ENCODE results near the gene GSK3A. TPM values are rescaled to one million over a fixed set of nuclear protein-coding genes. Genes with fewer than 3 reads are reported as not detected.
A peak's percentile ranks its signal among the peaks of the same experiment; 100 is the strongest.

Gene GSK3A
- total and polyA plus RNA-seq, 2 of the 8 experiments (the other 6 are each of a cell fraction or from before 2014, with no cell fraction given) = 55.3 to 84.0 TPM

- no peak overlapping the region for H4K5ac ChIP-seq (ENCODE audit: insufficient read length, low read depth, low read length)
- H4K91ac ChIP-seq (replicated peaks; ENCODE audit: insufficient read length, low read length) = no peak overlapping the region
- H3K23me2 ChIP-seq (ENCODE audit: low read depth, low read length) = no peaks in the 10 kb centered on the region
- FAIRE-seq = no peak
- no peak overlapping the region for H2AK5ac ChIP-seq (ENCODE audit: low read depth, low read length)
- H4K20me1 ChIP-seq (replicated peaks in 1 of 2; ENCODE audit: control insufficient read depth in 1 of 2, insufficient read depth in 2 of 2, low read length in 2 of 2) = peaks cover 0 to 16% of the 10 kb centered on the region in 2 experiments
- peaks cover 13 to 66% (median 54%) of the 10 kb centered on the region in 4 experiments; a peak in 7 of 8 replicates for H3K36me3 ChIP-seq (ENCODE audit: control insufficient read depth in 2 of 4, insufficient read depth in 4 of 4, low read length in 3 of 4)
- ChIA-PET POLR2A (ENCODE audit: partially characterized antibody) (interaction anchor here (1.0 to 2.9 kb wide), 5 partner anchors 11 to 88 kb away, joined by 3 to 9 read pairs (median 4); partner anchors contain the start of gene PAFAH1B3), CTCF (ENCODE audit: partially characterized antibody) (interaction anchor here (0.9 to 10.6 kb wide), 4 partner anchors 8 to 183 kb away, joined by 3 to 155 read pairs (median 8); partner anchors contain the start of gene GSK3A)
- no peak overlapping the region for H3K9ac ChIP-seq (replicated peaks in 1 of 4; ENCODE audit: extremely low read depth in 1 of 4, low read depth in 3 of 4, low read length in 3 of 4)
- H2BK5ac ChIP-seq (ENCODE audit: low read depth, low read length) = no peak overlapping the region
- no peak overlapping the region for H2AFZ ChIP-seq (ENCODE audit: low read length)
- peak in 1 of 2 experiments; percentile 62 for DNase-seq (ENCODE audit: low read depth in 1 of 2, low spot score in 2 of 2)
- 89% methylated on average over 27 of the region's 31 CpGs; no CpG with 5 or more reads in 1 of the 2 experiments for WGBS, 2 experiments (ENCODE audit: extremely low coverage in 1 of 2, insufficient coverage in 1 of 2, insufficient read length in 1 of 2, insufficient replicate concordance in 2 of 2, low coverage in 1 of 2, low lambda C conversion rate in 2 of 2, missing lambda C conversion rate in 1 of 2)
- H3K27me3 ChIP-seq (replicated peaks in 1 of 4; ENCODE audit: control insufficient read depth in 3 of 4, extremely low read depth in 1 of 4, insufficient read depth in 3 of 4, low read length in 3 of 4) = no peaks in the 10 kb centered on the region
- peaks cover 0 to 7% (median under 1%) of the 10 kb centered on the region in 4 experiments; a peak in 4 of 7 replicates for H3K4me1 ChIP-seq (replicated peaks in 1 of 4; ENCODE audit: control insufficient read depth in 3 of 4, insufficient read depth in 4 of 4, low read length in 3 of 4)
- H3K14ac ChIP-seq (ENCODE audit: insufficient read length) = no peak overlapping the region
- H3K9me3 ChIP-seq (ENCODE audit: insufficient read depth in 2 of 2, low read depth in 1 of 2, low read length in 1 of 2) = no peaks in the 10 kb centered on the region
- H3K4me2 ChIP-seq (ENCODE audit: insufficient read depth in 1 of 2, low read depth in 2 of 2, low read length in 2 of 2) = no peak overlapping the region
- no peak overlapping the region for H3K4me3 ChIP-seq (ENCODE audit: extremely low read depth in 1 of 4, insufficient read depth in 2 of 4, low read depth in 3 of 4, low read length in 4 of 4)
- no peak overlapping the region for H2BK15ac ChIP-seq (ENCODE audit: low read length)
- H3K56ac ChIP-seq (replicated peaks; ENCODE audit: insufficient read length, low read depth, low read length) = no peak overlapping the region
- peaks cover 0 to 6% of the 10 kb centered on the region in 2 experiments; a peak in 1 of 4 replicates for H3K79me2 ChIP-seq (ENCODE audit: control insufficient read depth in 1 of 2, insufficient read depth in 2 of 2, low read length in 2 of 2)
- H3K27ac ChIP-seq (ENCODE audit: low read depth, low read length) = no peak overlapping the region
- H2BK12ac ChIP-seq (ENCODE audit: low read depth, low read length) = no peak overlapping the region
- no peak overlapping the region for H2BK120ac ChIP-seq (replicated peaks; ENCODE audit: low read depth, low read length)
- H3K18ac ChIP-seq (ENCODE audit: extremely low read depth, low read length) = no peak overlapping the region; the same call in 1 of the 2 replicates
- no peak overlapping the region for H3K23ac ChIP-seq (ENCODE audit: insufficient read length)
- no peak overlapping the region for H2BK20ac ChIP-seq (ENCODE audit: low read length)
- H3K79me1 ChIP-seq (ENCODE audit: low read depth, low read length) = peaks cover 11% of the 10 kb centered on the region
- H4K8ac ChIP-seq (ENCODE audit: extremely low read depth, insufficient read depth, low read length) = no peak overlapping the region
- no peak overlapping the region for H3K4ac ChIP-seq (replicated peaks; ENCODE audit: insufficient read length, low read depth, low read length)
- TF ChIP-seq POLR2A (IDR thresholded peaks at IDR 0.05; ENCODE audit: control extremely low read depth in 1 of 2, low read depth in 2 of 2, low read length in 2 of 2) (no peak), KDM5A (IDR thresholded peaks at IDR 0.05; ENCODE audit: low read length) (no peak)
These were observed 48.4 kb upstream of the GSK3A start for GRCh38 chr19:42290523-42291434.
